ENCODE measurements around the gene HIPK4. TPM values are rescaled to one million over a fixed set of nuclear protein-coding genes. Genes with fewer than 3 reads are reported as not detected.

Gene HIPK4
- total and polyA plus RNA-seq, 2 of the 4 experiments (the other 2 are of a cell fraction), result 0.12 to 0.18 TPM

DNA sequence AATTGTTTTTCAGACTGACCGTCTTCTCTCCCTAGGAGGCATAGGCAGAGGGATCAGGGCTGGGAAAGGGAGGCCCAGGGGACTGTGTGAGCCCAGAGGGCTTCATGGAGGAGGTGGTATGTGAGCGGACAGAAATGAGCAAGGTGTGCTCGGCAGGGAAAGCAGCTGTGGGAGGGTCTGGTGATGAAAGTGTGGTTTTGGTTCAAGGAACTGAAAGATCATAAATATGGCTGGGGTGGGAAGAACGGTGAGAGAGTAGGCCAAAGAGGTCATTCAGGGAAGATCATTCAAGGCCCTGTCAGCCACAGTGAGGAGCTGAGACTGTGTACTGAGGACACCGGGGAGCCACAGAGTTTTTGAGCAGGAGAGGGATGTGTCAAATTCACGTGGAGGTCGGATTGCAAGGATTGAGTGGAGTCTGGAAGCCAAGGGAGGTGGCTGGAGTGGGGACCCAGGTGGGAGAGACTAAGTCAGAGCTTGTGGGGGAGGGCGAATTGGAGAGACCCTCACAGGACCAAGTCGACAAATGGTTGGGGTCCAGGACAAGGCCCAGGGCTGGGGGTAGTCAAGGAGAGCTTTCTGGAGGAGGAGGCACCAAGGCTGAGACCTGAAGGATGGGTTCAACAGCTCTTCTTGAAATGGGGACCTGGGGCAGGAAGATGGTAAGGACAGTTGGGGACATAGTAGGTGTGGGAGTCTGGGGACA, 33.9 kb downstream of the HIPK4 start:
- Histone ChIP-seq H3K9ac (ENCODE audit: low read depth, low read length) (no peak overlapping the region), H3K4me3 (ENCODE audit: insufficient read depth, low read depth, low read length) (no peak overlapping the region), H4K91ac (ENCODE audit: insufficient read depth, low read depth, low read length) (no peak overlapping the region), H3K36me3 (ENCODE audit: control insufficient read depth, insufficient read depth, low read length) (peaks cover 5% of the 10 kb centered on the region; the same call in 1 of the 2 replicates), H3K27ac (ENCODE audit: insufficient read depth, low read length) (no peak overlapping the region), H3K9me1 (ENCODE audit: insufficient read depth, low read length) (peaks cover 15% of the 10 kb centered on the region), H2AK5ac (ENCODE audit: low read depth, low read length) (no peak overlapping the region), H3K56ac (ENCODE audit: extremely low read depth, insufficient read depth, low read length) (no peak overlapping the region), H2BK120ac (ENCODE audit: low read depth, low read length) (no peak overlapping the region), H3K27me3 (ENCODE audit: control insufficient read depth, insufficient read depth, low read length) (no peaks in the 10 kb centered on the region), H3K79me1 (ENCODE audit: low read depth in 1 of 2, low read length in 2 of 2) (peaks cover 14 to 43% of the 10 kb centered on the region in 2 experiments), H2BK15ac (ENCODE audit: low read depth, low read length) (no peak overlapping the region), H2BK20ac (ENCODE audit: low read depth, low read length) (no peak overlapping the region), H2BK5ac (ENCODE audit: low read depth, low read length, poor library complexity, severe bottlenecking) (no peak overlapping the region), H3K23ac (ENCODE audit: low read depth, low read length) (no peak overlapping the region), H2AK9ac (replicated peaks; ENCODE audit: low read depth, low read length, poor library complexity) (no peak overlapping the region), H3K18ac (ENCODE audit: low read depth, low read length) (no peak overlapping the region), H4K20me1 (ENCODE audit: insufficient read depth, low read length) (0 out of 2 replicates have a peak, but pooled peaks cover 7% of the 10 kb centered on the region), H3K4ac (ENCODE audit: low read depth, low read length) (no peak overlapping the region), H3K9me3 (ENCODE audit: control insufficient read depth, insufficient read depth, low read length) (no peaks in the 10 kb centered on the region), H3K14ac (replicated peaks; ENCODE audit: low read depth, low read length) (no peak overlapping the region), H2AFZ (replicated peaks; ENCODE audit: low read length, poor library complexity) (no peak overlapping the region), H4K8ac (ENCODE audit: low read depth in 2 of 2, low read length in 2 of 2) (no peak overlapping the region), H4K5ac (ENCODE audit: low read depth, low read length) (no peak overlapping the region), H3K4me1 (ENCODE audit: control insufficient read depth, insufficient read depth, low read length) (peaks cover 6% of the 10 kb centered on the region), H3K4me2 (ENCODE audit: low read depth, low read length) (no peak overlapping the region)
- ChIA-PET POLR2A (ENCODE audit: unreplicated experiment) (no interaction called here), CTCF (no interaction called here)
- BruUV-seq (replicated peaks), result no TSS peak
- in situ Hi-C loops (cut with MboI; ENCODE audit: low sequenced_read_pairs), result no loop called here
- DNase-seq (no peak), ATAC-seq (ENCODE audit: low read depth) (no peak)
- dilution Hi-C loops (cut with HindIII; ENCODE audit: low sequenced_read_pairs, unreplicated experiment), result no loop called here
- intact Hi-C loops (cut with micrococcal nuclease), result no loop called here
- WGBS, 2 experiments (ENCODE audit: extremely low coverage in 2 of 2, insufficient read length in 1 of 2), result 84% methylated on average over 6 of the region's 9 CpGs; no CpG with 5 or more reads in 1 of the 2 experiments
- TF ChIP-seq, protein P1, sequence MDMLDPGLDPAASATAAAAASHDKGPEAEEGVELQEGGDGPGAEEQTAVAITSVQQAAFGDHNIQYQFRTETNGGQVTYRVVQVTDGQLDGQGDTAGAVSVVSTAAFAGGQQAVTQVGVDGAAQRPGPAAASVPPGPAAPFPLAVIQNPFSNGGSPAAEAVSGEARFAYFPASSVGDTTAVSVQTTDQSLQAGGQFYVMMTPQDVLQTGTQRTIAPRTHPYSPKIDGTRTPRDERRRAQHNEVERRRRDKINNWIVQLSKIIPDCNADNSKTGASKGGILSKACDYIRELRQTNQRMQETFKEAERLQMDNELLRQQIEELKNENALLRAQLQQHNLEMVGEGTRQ (IDR thresholded peaks at IDR 0.05; ENCODE audit: low read depth, low read length), result no peak
- no peak for TF ChIP-seq NFE2L2 (IDR thresholded peaks at IDR 0.05; ENCODE audit: low read depth, low read length)
- TF ChIP-seq MAZ (IDR thresholded peaks at IDR 0.05; ENCODE audit: borderline replicate concordance, low read depth, low read length), result no peak
- no peak for TF ChIP-seq RFX5 (IDR thresholded peaks at IDR 0.05; ENCODE audit: low read depth, low read length)
- TF ChIP-seq MXI1 (IDR thresholded peaks at IDR 0.05; ENCODE audit: borderline replicate concordance, low read depth, low read length), result no peak
- no peak for TF ChIP-seq RAD21 (IDR thresholded peaks at IDR 0.05; ENCODE audit: low read length)
- TF ChIP-seq, protein P2, sequence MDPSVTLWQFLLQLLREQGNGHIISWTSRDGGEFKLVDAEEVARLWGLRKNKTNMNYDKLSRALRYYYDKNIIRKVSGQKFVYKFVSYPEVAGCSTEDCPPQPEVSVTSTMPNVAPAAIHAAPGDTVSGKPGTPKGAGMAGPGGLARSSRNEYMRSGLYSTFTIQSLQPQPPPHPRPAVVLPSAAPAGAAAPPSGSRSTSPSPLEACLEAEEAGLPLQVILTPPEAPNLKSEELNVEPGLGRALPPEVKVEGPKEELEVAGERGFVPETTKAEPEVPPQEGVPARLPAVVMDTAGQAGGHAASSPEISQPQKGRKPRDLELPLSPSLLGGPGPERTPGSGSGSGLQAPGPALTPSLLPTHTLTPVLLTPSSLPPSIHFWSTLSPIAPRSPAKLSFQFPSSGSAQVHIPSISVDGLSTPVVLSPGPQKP (IDR thresholded peaks at IDR 0.05; ENCODE audit: borderline replicate concordance, low read depth, low read length), result no peak
- no peak for TF ChIP-seq FOS (IDR thresholded peaks at IDR 0.05; ENCODE audit: low read depth, low read length)
- TF ChIP-seq BHLHE40 (IDR thresholded peaks at IDR 0.05; ENCODE audit: low read depth, low read length), result no peak
- TF ChIP-seq CEBPB (IDR thresholded peaks at IDR 0.05; ENCODE audit: low read depth, low read length), result no peak
- TF ChIP-seq RCOR1 (IDR thresholded peaks at IDR 0.05; ENCODE audit: insufficient replicate concordance, low read length), result no peak

All from IMR-90 (cell line).